ENCODE measurements around the gene INTS4.
"Not testable (repeated sequence)": the region's sequence is repeated elsewhere in the genome, so short reads cannot be mapped to it uniquely, and the experiment has no call there.

Gene INTS4

GRCh38 chr11:78022397-78023396 lies 28.2 kb upstream of the INTS4 start, which contains the start of gene KCTD14:
Gene KCTD14, minus strand, starts transcription at chr11:78023276. Its CDS starts 27 bp downstream, at chr11:78023249.
- no peak for DNase-seq (ENCODE audit: low spot score)

GRCh38 chr11:78021611-78022010 lies 27.1 kb upstream of the INTS4 start:
- no peak for DNase-seq (ENCODE audit: low spot score)

DNA sequence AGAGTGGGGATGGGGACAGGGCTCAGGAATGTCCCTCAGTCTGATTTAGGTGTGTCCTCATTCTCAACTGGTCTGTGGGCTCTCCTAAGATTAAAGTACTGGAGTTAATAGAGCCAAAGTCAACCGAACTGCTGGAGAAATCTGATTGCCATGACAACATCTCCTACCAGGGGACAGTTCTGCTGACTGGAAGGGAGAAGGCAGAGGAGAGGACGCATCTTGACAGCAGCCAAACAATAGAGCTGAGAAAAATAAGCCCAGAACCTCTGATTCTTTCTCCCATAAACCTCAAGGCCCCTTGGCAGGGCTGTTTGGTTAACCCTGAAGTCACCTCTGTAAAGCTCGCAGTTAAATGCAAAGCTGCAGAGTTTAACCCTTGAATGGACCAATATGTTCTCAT lies 25.8 kb upstream of the INTS4 start:
- DNase-seq (ENCODE audit: low spot score) = no peak

GRCh38 chr11:78019808-78020207 lies 25.3 kb upstream of the INTS4 start:
- no peak for DNase-seq (ENCODE audit: low spot score)

- DNase-seq (ENCODE audit: low spot score) = no peak
Measured at GRCh38 chr11:78015878-78016277, 21.4 kb upstream of the INTS4 start.

GRCh38 chr11:78014937-78015520 lies 20.6 kb upstream of the INTS4 start:
- DNase-seq (ENCODE audit: low spot score) = not testable (repeated sequence)

- no peak for DNase-seq (ENCODE audit: low spot score)
Measured at GRCh38 chr11:78011301-78011700, 16.8 kb upstream of the INTS4 start.

- DNase-seq (ENCODE audit: low spot score) = no peak
Measured at GRCh38 chr11:78010755-78011154, 16.3 kb upstream of the INTS4 start.

DNA sequence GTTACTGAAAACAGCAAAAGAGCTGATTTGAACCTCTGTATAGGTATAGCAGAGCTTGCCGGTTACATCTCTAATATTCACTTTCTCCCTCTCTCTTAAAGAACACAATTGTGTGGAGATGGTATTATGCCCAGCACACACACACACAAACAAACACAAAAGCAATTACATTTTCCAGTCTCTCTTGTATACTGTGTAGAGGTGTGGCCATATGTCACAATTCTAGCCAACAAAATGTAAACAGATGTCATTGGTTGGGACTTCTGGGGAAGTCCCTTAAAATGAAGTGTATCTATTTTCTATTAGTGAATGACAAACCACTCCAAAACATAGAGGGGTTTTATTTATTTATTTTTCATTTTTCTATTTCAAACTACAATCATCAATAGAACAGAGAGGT lies 15.8 kb upstream of the INTS4 start:
- no peak for DNase-seq (ENCODE audit: low spot score)

- DNase-seq (ENCODE audit: low spot score) = no peak
Measured at GRCh38 chr11:78009062-78009461, 14.6 kb upstream of the INTS4 start.

GRCh38 chr11:78000193-78000592 lies 5.7 kb upstream of the INTS4 start:
- DNase-seq (ENCODE audit: low spot score) = peak; percentile 48

GRCh38 chr11:77999446-78000030 lies 5.1 kb upstream of the INTS4 start:
- DNase-seq (ENCODE audit: low spot score) = no peak

- DNase-seq (ENCODE audit: low spot score) = no peak
Measured at GRCh38 chr11:77993902-77994301, 566 bp downstream of the INTS4 start.

DNA sequence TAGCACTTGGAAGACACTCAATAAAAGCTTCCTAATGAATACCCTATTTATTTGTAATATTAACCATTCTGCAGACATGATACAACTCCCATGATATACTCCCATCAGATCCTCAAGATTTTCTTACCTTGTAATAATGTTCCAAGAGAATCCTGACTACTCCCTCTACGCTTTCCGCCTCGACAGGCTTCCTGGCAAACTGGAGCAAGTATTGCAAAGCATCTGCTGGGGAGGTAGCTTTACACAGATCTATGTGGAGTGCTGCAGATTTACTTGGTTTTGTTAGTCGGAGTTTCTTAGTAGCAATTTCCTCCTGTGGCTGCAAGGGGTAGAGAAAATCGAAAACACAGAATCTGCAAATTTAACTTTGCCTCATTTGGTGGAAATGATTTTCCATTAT lies 3.5 kb downstream of the INTS4 start:
- no peak for DNase-seq (ENCODE audit: low spot score)

GRCh38 chr11:77986456-77986855 lies 8.0 kb downstream of the INTS4 start:
- not testable (repeated sequence) for DNase-seq (ENCODE audit: low spot score)

GRCh38 chr11:77981346-77981947 lies 13.0 kb downstream of the INTS4 start:
- DNase-seq (ENCODE audit: low spot score) = no peak

- no peak for DNase-seq (ENCODE audit: low spot score)
Measured at GRCh38 chr11:77968337-77968736, 26.1 kb downstream of the INTS4 start.

GRCh38 chr11:77967753-77968152 lies 26.7 kb downstream of the INTS4 start:
- DNase-seq (ENCODE audit: low spot score) = no peak

- DNase-seq (ENCODE audit: low spot score) = no peak
Measured at GRCh38 chr11:77967121-77967520, 27.3 kb downstream of the INTS4 start.

GRCh38 chr11:77966338-77966737 lies 28.1 kb downstream of the INTS4 start:
- no peak for DNase-seq (ENCODE audit: low spot score)

GRCh38 chr11:77959434-77959833 lies 35.0 kb downstream of the INTS4 start:
- DNase-seq (ENCODE audit: low spot score) = no peak

GRCh38 chr11:77958583-77959177 lies 35.8 kb downstream of the INTS4 start:
- not testable (repeated sequence) for DNase-seq (ENCODE audit: low spot score)

All from CD4-positive, alpha-beta T cell treated with Interleukin-6 at 100 ng/mL for 8 hours (primary cell).